GM18508 (cell line): ENCODE results near the gene MAGEA2.
"Not testable (repeated sequence)": the region's sequence is repeated elsewhere in the genome, so short reads cannot be mapped to it uniquely, and the experiment has no call there.

ENCODE experiments used
- ATAC-seq: cut with Tn5 transposase; IDR thresholded peaks from one replicate; pipeline ENCODE4 v1.9.1; 2021; ENCODE audit warnings: moderate number of reproducible peaks; ENCODE audit not compliant: insufficient read depth, unreplicated experiment

The MAGEA2 gene

GRCh38 chrX:152753686-152754650, at the start of gene MAGEA2:
MAGEA2 (minus strand) TSS chrX:152753842; CDS start chrX:152751363, 2,479 bp downstream.
- not testable (repeated sequence) for ATAC-seq

DNA sequence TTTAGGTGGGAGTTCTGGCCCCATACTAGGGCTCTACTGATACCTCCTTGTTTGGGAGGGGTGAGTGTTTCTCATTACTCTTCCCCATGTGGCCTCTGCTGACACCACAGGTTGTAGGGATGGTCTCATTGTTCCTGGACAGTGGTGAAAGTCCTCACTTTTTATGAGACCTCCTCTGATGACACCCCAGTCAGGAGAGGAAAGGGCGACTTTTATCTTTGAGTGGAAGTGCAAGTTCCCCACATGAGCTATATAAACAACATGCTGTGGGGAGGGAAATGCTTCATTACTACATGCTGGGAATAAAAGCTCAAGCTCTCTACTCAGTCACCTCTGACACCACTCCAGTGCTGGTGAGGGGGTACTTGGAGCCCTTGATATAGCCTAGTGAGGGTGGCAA, 45.3 kb upstream of the MAGEA2 start:
- no peak for ATAC-seq

DNA sequence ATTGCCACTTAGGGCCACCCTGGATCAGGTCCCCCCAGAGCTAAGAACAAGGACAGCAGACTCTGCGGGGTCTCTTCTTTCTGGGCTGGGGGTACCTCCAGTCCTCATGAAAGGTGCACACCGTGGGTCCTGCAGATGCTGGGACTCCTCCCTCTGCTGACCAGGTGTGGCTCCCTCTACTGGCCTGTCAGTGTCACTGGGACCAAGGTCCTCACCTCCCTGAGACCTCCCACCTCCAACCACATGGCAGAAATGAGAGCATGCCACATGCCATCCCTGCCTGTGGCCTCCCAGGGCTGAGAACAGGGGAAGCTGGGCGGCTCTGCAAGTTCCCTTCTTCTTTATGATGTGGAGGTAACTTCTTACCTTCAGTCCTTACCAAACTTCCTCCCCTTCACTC, 33.4 kb upstream of the MAGEA2 start:
- ATAC-seq: not testable (repeated sequence)

GRCh38 chrX:152769549-152770289, 16.1 kb upstream of the MAGEA2 start, which contains the start of gene MAGEA6:
MAGEA6 (minus strand) TSS chrX:152769689; CDS start chrX:152767650, 2,039 bp downstream.
- ATAC-seq: not testable (repeated sequence)

GRCh38 chrX:152766562-152766961, 12.9 kb upstream of the MAGEA2 start:
- not testable (repeated sequence) for ATAC-seq

GRCh38 chrX:152761582-152761981, 7.9 kb upstream of the MAGEA2 start:
- ATAC-seq: not testable (repeated sequence)

- not testable (repeated sequence) for ATAC-seq
Observed at GRCh38 chrX:152759544-152759943, 5.9 kb upstream of the MAGEA2 start.

DNA sequence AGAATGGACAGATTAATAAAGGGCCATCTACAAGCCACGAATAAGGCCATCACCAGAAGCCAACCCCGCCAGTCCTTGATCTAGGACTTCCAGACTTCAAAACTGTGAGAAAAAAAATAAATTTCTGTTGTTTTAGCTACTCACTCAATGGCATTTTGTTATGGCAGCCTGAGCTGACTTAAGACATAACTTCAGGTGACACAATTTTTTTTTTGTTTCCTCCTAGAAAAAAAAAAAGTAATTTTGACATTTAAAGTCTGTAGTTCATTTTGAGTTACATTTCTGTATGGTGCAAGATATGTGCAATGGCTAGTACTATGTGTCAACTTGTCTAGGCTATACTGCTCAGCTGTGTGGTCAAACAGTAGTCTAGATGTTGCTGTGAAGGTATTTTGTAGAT, 5.3 kb upstream of the MAGEA2 start, which contains the start of gene CSAG3:
Gene CSAG3 (plus strand): TSS at position 301 of the 400 bp plus-strand sequence.
- not testable (repeated sequence) for ATAC-seq

- not testable (repeated sequence) for ATAC-seq
Observed at GRCh38 chrX:152754871-152755270, 1.2 kb upstream of the MAGEA2 start.

DNA sequence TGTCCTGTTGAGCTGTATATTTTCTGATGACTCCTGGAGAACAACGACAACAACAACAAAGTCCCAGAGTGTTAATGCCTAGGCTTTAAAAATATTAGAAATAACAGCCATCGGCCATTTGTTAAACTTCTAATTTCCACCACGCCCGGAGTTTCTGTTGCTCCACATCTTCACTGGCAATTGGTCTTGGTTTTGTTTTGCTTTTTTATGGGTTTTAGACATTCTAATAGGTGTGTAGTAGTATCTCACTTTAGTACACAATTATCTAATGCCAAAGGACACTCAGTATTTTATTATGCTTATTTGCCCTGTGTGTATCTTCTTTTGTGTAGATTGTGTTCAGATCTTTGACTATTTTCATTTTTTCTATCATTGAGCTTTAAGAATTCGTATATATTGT, 15.1 kb downstream of the MAGEA2 start:
- ATAC-seq: no peak

GRCh38 chrX:152736528-152736927, 17.1 kb downstream of the MAGEA2 start:
- ATAC-seq: not testable (repeated sequence)

DNA sequence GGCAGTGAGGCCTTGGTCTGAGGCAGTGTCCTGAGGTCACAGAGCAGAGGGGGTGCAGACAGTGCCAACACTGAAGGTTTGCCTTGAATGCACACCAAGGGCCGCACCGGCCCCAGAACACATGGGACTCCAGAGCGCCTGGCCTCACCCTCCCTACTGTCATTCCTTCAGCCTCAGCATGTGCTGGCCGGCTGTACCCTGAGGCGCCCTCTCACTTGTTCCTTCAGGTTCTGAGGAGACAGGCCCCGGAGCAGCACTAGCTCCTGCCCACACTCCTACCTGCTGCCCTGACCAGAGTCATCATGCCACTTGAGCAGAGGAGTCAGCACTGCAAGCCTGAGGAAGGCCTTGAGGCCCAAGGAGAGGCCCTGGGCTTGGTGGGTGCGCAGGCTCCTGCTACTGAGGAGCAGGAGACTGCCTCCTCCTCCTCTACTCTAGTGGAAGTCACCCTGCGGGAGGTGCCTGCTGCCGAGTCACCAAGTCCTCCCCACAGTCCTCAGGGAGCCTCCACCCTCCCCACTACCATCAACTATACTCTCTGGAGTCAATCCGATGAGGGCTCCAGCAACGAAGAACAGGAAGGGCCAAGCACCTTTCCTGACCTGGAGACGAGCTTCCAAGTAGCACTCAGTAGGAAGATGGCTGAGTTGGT, 17.7 kb downstream of the MAGEA2 start:
- no peak for ATAC-seq

DNA sequence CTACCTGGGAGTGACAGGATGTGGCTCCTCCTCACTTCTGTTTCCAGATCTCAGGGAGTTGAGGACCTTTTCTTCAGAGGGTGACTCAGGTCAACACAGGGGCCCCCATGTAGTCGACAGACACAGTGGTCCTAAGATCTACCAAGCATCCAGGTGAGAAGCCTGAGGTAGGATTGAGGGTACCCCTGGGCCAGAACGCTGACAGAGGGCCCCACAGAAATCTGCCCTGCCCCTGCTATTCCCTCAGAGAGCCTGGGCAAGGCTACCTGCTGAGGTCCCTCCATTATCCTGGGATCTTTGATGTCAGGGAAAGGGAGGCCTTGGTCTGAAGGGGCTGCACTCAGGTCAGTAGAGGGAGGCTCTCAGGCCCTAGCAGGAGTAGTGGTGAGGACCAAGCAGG, 18.5 kb downstream of the MAGEA2 start:
- ATAC-seq: no peak

- not testable (repeated sequence) for ATAC-seq
Observed at GRCh38 chrX:152734143-152734858, 19.3 kb downstream of the MAGEA2 start.

GRCh38 chrX:152733261-152733975, 20.2 kb downstream of the MAGEA2 start, which contains the start of the genes CSAG1 and MAGEA12:
CSAG1 (minus strand) TSS chrX:152733721; CDS start chrX:152732460, 1,261 bp downstream.
MAGEA12 (plus strand) TSS chrX:152733757; CDS start chrX:152736162, 2,405 bp downstream.
- ATAC-seq: no peak

DNA sequence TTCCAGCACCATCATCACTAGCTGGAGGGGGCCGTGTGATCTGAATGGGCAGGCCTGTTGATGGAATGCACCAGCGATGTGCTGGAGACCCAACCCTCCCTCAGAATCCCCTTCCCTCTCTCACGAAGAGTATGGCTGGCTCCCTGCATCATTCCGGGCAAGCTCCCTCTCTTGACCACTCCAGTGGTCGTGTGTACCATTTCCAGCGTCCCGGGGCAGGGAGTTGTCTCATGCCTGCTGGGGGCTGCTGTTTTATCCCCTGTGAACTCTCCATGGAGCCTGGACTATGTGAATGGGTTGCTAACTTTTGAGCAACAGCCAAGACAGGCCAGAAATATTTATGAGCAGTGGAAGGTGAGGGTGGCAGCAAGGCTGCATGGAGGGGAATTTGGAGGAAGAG, 28.2 kb downstream of the MAGEA2 start:
- ATAC-seq: no peak

- not testable (repeated sequence) for ATAC-seq
Observed at GRCh38 chrX:152713815-152714787, 39.5 kb downstream of the MAGEA2 start, which contains the start of gene MAGEA2B. MAGEA2B (plus strand) TSS chrX:152714628; CDS start chrX:152717107, 2,479 bp downstream.

DNA sequence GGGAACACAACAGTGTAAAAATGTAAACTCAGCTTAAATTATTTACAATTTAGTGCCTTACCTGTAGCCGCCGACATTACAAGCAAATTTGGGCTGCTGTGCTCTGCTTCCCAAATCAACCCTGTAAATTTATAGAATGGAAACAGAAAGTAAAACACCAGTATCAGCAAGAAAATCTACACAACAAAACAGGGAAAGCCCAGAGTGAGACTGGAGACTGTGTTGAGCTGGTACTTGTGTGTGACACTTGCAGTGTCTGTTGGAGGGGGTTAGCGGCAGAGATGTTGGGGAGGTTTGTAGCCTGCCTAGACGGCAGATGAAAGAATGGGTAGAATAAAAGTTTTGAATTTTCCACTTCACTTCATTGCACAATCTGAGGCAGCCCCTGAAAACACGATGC, 40.4 kb downstream of the MAGEA2 start:
- ATAC-seq: not testable (repeated sequence)
